ENCODE data around the gene MGRN1. TPM values are rescaled to one million over a fixed set of nuclear protein-coding genes. Genes with fewer than 3 reads are reported as not detected.
"Not testable (repeated sequence)": the region's sequence is repeated elsewhere in the genome, so short reads cannot be mapped to it uniquely, and the experiment has no call there.

Gene MGRN1
- total and polyA plus RNA-seq, 2 of the 13 experiments (the other 11 are each of a cell fraction or from before 2014, with no cell fraction given): 11.9 to 12.6 TPM

GRCh38 chr16:4650443-4651074 lies 25.9 kb downstream of the MGRN1 start:
- H3K27ac ChIP-seq (ENCODE audit: extremely low read length, insufficient read depth, low read length); H3K27me3 ChIP-seq (ENCODE audit: control insufficient read depth in 1 of 2, insufficient read depth in 2 of 2, low read length in 2 of 2); in situ Hi-C loops (cut with HindIII; ENCODE audit: extremely low pct_ligation_motif_present, low pct_unique_long_range_greater_than_20kb); H4K20me1 ChIP-seq (ENCODE audit: insufficient read depth, low read length); H3K4me3 ChIP-seq (replicated peaks in 1 of 3; ENCODE audit: insufficient read depth in 1 of 3, low read depth in 2 of 3, low read length in 3 of 3); H3K4me2 ChIP-seq (ENCODE audit: low read depth, low read length); intact Hi-C loops (cut with micrococcal nuclease; ENCODE audit: unreplicated experiment); CTCF ChIA-PET (ENCODE audit: low intra/inter-chr PET ratio, low total read pairs); H3K9me3 ChIP-seq (ENCODE audit: low read length); BruUV-seq (replicated peaks); H2AFZ ChIP-seq (ENCODE audit: low read length); H3K9ac ChIP-seq (ENCODE audit: insufficient read depth, low read depth, low read length): not testable (repeated sequence)
- H3K36me3 ChIP-seq (replicated peaks in 1 of 2; ENCODE audit: control insufficient read depth in 1 of 2, insufficient read depth in 2 of 2, low read length in 2 of 2): peaks cover 17 to 36% of the 10 kb centered on the region in 2 experiments; a peak in 4 of 5 replicates
- 85% methylated on average over 14 of the region's 15 CpGs for WGBS (ENCODE audit: low lambda C conversion rate)
- DNase-seq (ENCODE audit: low spot score) (peak; percentile 72), ATAC-seq (peak; percentile 74), FAIRE-seq (peak; percentile 60)
- peaks cover 30% of the 10 kb centered on the region for H3K79me2 ChIP-seq (ENCODE audit: insufficient read depth, low read length)
- POLR2A ChIA-PET: interaction anchor here (1.2 to 2.5 kb wide), 2 partner anchors 13 to 34 kb away, joined by 5 to 9 read pairs; no protein-coding TSS in a partner anchor
- H3K4me1 ChIP-seq (ENCODE audit: insufficient read depth, low read length): peaks cover 52% of the 10 kb centered on the region
- TF ChIP-seq PATZ1 (CRISPR knock-in tag; IDR thresholded peaks at IDR 0.05) (0 out of 2 replicates have a peak, but pooled peaks have one; percentile 43), ZNF768 (CRISPR knock-in tag; IDR thresholded peaks at IDR 0.05) (peak; percentile 43; the same call in 1 of the 2 replicates), MYC (CRISPR knock-in tag; IDR thresholded peaks at IDR 0.05; ENCODE audit: borderline replicate concordance) (peak; percentile 77; the same call in 1 of the 2 replicates), ZNF720 (CRISPR knock-in tag; IDR thresholded peaks at IDR 0.05) (0 out of 2 replicates have a peak, but pooled peaks have one; percentile 52), YY1 (IDR thresholded peaks at IDR 0.05; ENCODE audit: insufficient read depth, insufficient replicate concordance, low read depth, low read length) (peak; percentile 65), RXRA (CRISPR knock-in tag; IDR thresholded peaks at IDR 0.05) (peak; percentile 36; the same call in 1 of the 2 replicates), STAG1 (CRISPR knock-in tag; IDR thresholded peaks at IDR 0.05) (peak; percentile 65), ZNF629 (CRISPR knock-in tag; conservative IDR thresholded peaks at IDR 0.05) (0 out of 2 replicates have a peak, but pooled peaks have one; percentile 6), EED (CRISPR knock-in tag; IDR thresholded peaks at IDR 0.05) (0 out of 2 replicates have a peak, but pooled peaks have one; percentile 15)
- TF ChIP-seq, protein P1, sequence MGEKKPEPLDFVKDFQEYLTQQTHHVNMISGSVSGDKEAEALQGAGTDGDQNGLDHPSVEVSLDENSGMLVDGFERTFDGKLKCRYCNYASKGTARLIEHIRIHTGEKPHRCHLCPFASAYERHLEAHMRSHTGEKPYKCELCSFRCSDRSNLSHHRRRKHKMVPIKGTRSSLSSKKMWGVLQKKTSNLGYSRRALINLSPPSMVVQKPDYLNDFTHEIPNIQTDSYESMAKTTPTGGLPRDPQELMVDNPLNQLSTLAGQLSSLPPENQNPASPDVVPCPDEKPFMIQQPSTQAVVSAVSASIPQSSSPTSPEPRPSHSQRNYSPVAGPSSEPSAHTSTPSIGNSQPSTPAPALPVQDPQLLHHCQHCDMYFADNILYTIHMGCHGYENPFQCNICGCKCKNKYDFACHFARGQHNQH (CRISPR knock-in tag; IDR thresholded peaks at IDR 0.05): 0 out of 2 replicates have a peak, but pooled peaks have one; percentile 44
- TF ChIP-seq, protein P2, sequence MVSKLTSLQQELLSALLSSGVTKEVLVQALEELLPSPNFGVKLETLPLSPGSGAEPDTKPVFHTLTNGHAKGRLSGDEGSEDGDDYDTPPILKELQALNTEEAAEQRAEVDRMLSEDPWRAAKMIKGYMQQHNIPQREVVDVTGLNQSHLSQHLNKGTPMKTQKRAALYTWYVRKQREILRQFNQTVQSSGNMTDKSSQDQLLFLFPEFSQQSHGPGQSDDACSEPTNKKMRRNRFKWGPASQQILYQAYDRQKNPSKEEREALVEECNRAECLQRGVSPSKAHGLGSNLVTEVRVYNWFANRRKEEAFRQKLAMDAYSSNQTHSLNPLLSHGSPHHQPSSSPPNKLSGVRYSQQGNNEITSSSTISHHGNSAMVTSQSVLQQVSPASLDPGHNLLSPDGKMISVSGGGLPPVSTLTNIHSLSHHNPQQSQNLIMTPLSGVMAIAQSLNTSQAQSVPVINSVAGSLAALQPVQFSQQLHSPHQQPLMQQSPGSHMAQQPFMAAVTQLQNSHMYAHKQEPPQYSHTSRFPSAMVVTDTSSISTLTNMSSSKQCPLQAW (CRISPR knock-in tag; IDR thresholded peaks at IDR 0.05): peak; percentile 30; the same call in 1 of the 2 replicates
- TF ChIP-seq, protein P3, sequence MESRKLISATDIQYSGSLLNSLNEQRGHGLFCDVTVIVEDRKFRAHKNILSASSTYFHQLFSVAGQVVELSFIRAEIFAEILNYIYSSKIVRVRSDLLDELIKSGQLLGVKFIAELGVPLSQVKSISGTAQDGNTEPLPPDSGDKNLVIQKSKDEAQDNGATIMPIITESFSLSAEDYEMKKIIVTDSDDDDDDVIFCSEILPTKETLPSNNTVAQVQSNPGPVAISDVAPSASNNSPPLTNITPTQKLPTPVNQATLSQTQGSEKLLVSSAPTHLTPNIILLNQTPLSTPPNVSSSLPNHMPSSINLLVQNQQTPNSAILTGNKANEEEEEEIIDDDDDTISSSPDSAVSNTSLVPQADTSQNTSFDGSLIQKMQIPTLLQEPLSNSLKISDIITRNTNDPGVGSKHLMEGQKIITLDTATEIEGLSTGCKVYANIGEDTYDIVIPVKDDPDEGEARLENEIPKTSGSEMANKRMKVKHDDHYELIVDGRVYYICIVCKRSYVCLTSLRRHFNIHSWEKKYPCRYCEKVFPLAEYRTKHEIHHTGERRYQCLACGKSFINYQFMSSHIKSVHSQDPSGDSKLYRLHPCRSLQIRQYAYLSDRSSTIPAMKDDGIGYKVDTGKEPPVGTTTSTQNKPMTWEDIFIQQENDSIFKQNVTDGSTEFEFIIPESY (CRISPR knock-in tag; IDR thresholded peaks at IDR 0.05): peak; percentile 87

Measured in HepG2 (cell line).